Lower lobe of right lung (tissue), 2 donors: ENCODE results near the gene SH3PXD2B. TPM values are rescaled to one million over a fixed set of nuclear protein-coding genes. Genes with fewer than 3 reads are reported as not detected.

Experiments
- ATAC-seq, 2 donors: fragments of 200-7000 bp; cut with Tn5 transposase; one replicate each; pipeline ENCODE4 v1.9.1; 2020 to 2022; ENCODE audit warnings: mild to moderate bottlenecking in 2 of 2, moderate library complexity in 2 of 2
- DNase-seq: peaks from one replicate; pipeline ENCODE4 v3.0.0-alpha.2; 2020
- H3K27ac ChIP-seq: fragments of 200-600 bp; one replicate; pipeline ENCODE4 v1.8.0; 2022
- H3K27me3 ChIP-seq: fragments of 200-600 bp; one replicate; pipeline ENCODE4 v1.8.0; 2022; ENCODE audit warnings: low read depth
- H3K36me3 ChIP-seq: fragments of 200-600 bp; one replicate; pipeline ENCODE4 v1.8.0; 2022; ENCODE audit warnings: mild to moderate bottlenecking
- H3K4me1 ChIP-seq: fragments of 200-600 bp; one replicate; pipeline ENCODE4 v1.8.0; 2022
- H3K4me3 ChIP-seq: fragments of 200-600 bp; one replicate; pipeline ENCODE4 v1.8.0; 2022; ENCODE audit warnings: mild to moderate bottlenecking
- H3K9me3 ChIP-seq: fragments of 200-600 bp; one replicate; pipeline ENCODE4 v1.8.0; 2022
- CTCF ChIP-seq: fragments of 200-600 bp; IDR thresholded peaks from one replicate; pipeline ENCODE4 v1.8.0; 2022; ENCODE audit warnings: antibody characterized with exemption, mild to moderate bottlenecking
- intact Hi-C: fragments of 100-400 bp; cut with DNase I; formaldehyde crosslinking; loops from one replicate; pipeline ENCODE4 v1.11.0; 2022
- total RNA-seq: library from RNA; stranded (reverse); fragmentation: NEBNext Ultra II Directional; extraction: Animal tissue kit (Norgen Biotek cat#: 25700); gene quantifications from one replicate; pipeline ENCODE4 v1.2.1, GENCODE V29; 2021
- donor health status: DM: no; HTN: yes; CAD: no; lungs with severe emphysema.

The SH3PXD2B gene
- total RNA-seq, 1 donor from 2014 or later = 49.8 TPM

- no peak for DNase-seq
- Histone ChIP-seq H3K4me1 (peaks cover 21% of the 10 kb centered on the region), H3K36me3 (no peaks in the 10 kb centered on the region), H3K27me3 (no peaks in the 10 kb centered on the region), H3K9me3 (no peaks in the 10 kb centered on the region), H3K4me3 (no peak overlapping the region), H3K27ac (no peak overlapping the region)
- no peak for TF ChIP-seq CTCF
- ATAC-seq = no peak
- intact Hi-C loops = no loop called here
These were observed 17.4 kb downstream of the SH3PXD2B start for GRCh38 chr5:172436879-172437369.

- intact Hi-C loops = no loop called here
- H3K9me3 ChIP-seq = no peaks in the 10 kb centered on the region
- H3K27me3 ChIP-seq = no peaks in the 10 kb centered on the region
- DNase-seq (no peak), ATAC-seq (peak in 1 of 2 donors; percentile 10)
- peaks cover 27% of the 10 kb centered on the region for H3K4me1 ChIP-seq
- no peak overlapping the region for H3K4me3 ChIP-seq
- TF ChIP-seq CTCF = no peak
- no peaks in the 10 kb centered on the region for H3K36me3 ChIP-seq
- no peak overlapping the region for H3K27ac ChIP-seq
These were observed 18.0 kb downstream of the SH3PXD2B start for GRCh38 chr5:172436078-172436878.

GRCh38 chr5:172435362-172436077 is 18.8 kb downstream of the SH3PXD2B start:
- ATAC-seq = no peak
- TF ChIP-seq CTCF = no peak
- intact Hi-C loops = no loop called here
- no peak for DNase-seq
- Histone ChIP-seq H3K4me3 (no peak overlapping the region), H3K9me3 (no peaks in the 10 kb centered on the region), H3K27ac (no peak overlapping the region), H3K4me1 (peaks cover 33% of the 10 kb centered on the region), H3K27me3 (no peaks in the 10 kb centered on the region), H3K36me3 (no peaks in the 10 kb centered on the region)

GRCh38 chr5:172434251-172434650 is 20.1 kb downstream of the SH3PXD2B start:
- Histone ChIP-seq H3K27me3 (no peaks in the 10 kb centered on the region), H3K4me3 (no peak overlapping the region), H3K4me1 (peaks cover 46% of the 10 kb centered on the region), H3K9me3 (no peaks in the 10 kb centered on the region), H3K27ac (no peak overlapping the region), H3K36me3 (no peaks in the 10 kb centered on the region)
- intact Hi-C loops = no loop called here
- DNase-seq (no peak), ATAC-seq (no peak)
- TF ChIP-seq CTCF = no peak

GRCh38 chr5:172433513-172433912 is 20.8 kb downstream of the SH3PXD2B start:
- DNase-seq = no peak
- ATAC-seq = no peak

More at GRCh38 chr5:172433513-172433912, 20.8 kb downstream of the SH3PXD2B start:
- Histone ChIP-seq H3K36me3 (no peaks in the 10 kb centered on the region), H3K4me1 (peaks cover 50% of the 10 kb centered on the region), H3K4me3 (no peak overlapping the region), H3K27me3 (no peaks in the 10 kb centered on the region), H3K27ac (no peak overlapping the region), H3K9me3 (no peaks in the 10 kb centered on the region)
- intact Hi-C loops = no loop called here
- no peak for TF ChIP-seq CTCF
